ENCODE data around the gene EYS.

DNA sequence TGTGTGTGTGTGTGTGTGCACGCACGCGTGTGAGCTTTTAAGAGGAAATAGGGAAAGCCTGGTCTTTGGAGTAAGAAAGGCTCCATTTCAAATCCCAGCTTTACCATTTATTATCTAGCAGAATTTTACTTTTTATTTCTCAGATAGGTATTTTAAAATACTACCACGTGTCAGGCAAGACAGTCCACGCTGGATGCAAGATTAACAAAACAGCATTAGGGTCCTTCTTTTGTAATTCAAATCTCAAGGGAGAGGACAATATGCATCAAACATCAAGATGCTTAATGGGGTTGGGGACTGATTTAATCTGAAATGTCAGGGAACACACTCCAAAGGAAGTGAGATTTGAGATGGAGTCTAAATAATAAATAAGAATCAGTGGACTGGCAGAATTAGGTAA is 1302.6 kb downstream of the EYS start:
- TF ChIP-seq POLR2A (IDR thresholded peaks at IDR 0.05), result no peak
- no peak for TF ChIP-seq POLR2AphosphoS5 (IDR thresholded peaks at IDR 0.05)

All from breast epithelium (tissue), 3 donors.